Measurements from ENCODE around the gene PLB1.

DNA sequence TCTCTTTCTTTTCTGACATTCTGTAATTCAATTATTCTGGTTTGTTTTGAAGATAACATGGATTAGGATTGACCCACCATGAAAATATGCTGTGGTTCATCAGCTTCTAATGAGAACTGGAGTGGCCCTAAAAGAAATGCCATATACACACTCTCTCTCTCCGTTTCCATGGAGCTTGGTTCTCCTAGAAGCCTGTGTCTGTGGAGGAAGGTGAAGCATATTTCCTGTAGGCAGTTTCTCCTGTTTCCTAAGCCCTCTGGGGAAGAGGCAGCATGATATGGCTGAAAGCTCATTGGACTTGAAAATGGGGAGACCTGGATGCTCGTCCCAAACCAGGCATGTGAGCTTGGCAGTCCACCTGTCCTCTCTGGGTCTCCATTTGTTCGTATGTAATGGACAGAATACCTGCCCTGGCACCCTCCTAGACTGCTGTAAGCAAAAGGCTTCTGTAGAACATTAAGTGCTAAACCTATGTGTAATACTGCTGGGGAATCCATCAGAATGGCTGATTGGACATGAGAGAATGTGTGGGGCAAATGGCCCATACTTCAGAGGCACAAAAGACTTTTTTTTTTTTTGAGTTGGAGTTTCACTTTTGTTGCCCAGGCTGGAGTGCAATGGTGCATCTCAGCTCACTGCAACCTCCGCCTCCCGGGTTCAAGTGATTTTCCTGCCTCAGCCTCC is 180.4 kb downstream of the PLB1 start:
- TF ChIP-seq CBFB (CRISPR knock-in tag; IDR thresholded peaks at IDR 0.05; ENCODE audit: low read depth) = no peak
- TF ChIP-seq, protein P1, sequence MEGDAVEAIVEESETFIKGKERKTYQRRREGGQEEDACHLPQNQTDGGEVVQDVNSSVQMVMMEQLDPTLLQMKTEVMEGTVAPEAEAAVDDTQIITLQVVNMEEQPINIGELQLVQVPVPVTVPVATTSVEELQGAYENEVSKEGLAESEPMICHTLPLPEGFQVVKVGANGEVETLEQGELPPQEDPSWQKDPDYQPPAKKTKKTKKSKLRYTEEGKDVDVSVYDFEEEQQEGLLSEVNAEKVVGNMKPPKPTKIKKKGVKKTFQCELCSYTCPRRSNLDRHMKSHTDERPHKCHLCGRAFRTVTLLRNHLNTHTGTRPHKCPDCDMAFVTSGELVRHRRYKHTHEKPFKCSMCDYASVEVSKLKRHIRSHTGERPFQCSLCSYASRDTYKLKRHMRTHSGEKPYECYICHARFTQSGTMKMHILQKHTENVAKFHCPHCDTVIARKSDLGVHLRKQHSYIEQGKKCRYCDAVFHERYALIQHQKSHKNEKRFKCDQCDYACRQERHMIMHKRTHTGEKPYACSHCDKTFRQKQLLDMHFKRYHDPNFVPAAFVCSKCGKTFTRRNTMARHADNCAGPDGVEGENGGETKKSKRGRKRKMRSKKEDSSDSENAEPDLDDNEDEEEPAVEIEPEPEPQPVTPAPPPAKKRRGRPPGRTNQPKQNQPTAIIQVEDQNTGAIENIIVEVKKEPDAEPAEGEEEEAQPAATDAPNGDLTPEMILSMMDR (IDR thresholded peaks at IDR 0.05) = no peak
- TF ChIP-seq, protein P2, sequence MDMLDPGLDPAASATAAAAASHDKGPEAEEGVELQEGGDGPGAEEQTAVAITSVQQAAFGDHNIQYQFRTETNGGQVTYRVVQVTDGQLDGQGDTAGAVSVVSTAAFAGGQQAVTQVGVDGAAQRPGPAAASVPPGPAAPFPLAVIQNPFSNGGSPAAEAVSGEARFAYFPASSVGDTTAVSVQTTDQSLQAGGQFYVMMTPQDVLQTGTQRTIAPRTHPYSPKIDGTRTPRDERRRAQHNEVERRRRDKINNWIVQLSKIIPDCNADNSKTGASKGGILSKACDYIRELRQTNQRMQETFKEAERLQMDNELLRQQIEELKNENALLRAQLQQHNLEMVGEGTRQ (CRISPR knock-in tag; IDR thresholded peaks at IDR 0.05) = no peak
- TF ChIP-seq, protein P3, sequence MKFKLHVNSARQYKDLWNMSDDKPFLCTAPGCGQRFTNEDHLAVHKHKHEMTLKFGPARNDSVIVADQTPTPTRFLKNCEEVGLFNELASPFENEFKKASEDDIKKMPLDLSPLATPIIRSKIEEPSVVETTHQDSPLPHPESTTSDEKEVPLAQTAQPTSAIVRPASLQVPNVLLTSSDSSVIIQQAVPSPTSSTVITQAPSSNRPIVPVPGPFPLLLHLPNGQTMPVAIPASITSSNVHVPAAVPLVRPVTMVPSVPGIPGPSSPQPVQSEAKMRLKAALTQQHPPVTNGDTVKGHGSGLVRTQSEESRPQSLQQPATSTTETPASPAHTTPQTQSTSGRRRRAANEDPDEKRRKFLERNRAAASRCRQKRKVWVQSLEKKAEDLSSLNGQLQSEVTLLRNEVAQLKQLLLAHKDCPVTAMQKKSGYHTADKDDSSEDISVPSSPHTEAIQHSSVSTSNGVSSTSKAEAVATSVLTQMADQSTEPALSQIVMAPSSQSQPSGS (CRISPR knock-in tag; IDR thresholded peaks at IDR 0.05; ENCODE audit: borderline replicate concordance, low read depth) = no peak
- TF ChIP-seq, protein P4, sequence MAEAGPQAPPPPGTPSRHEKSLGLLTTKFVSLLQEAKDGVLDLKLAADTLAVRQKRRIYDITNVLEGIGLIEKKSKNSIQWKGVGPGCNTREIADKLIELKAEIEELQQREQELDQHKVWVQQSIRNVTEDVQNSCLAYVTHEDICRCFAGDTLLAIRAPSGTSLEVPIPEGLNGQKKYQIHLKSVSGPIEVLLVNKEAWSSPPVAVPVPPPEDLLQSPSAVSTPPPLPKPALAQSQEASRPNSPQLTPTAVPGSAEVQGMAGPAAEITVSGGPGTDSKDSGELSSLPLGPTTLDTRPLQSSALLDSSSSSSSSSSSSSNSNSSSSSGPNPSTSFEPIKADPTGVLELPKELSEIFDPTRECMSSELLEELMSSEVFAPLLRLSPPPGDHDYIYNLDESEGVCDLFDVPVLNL (CRISPR knock-in tag; IDR thresholded peaks at IDR 0.05; ENCODE audit: borderline replicate concordance, low read depth) = no peak
- no peak for TF ChIP-seq ZBTB21 (CRISPR knock-in tag; IDR thresholded peaks at IDR 0.05; ENCODE audit: borderline replicate concordance)
- TF ChIP-seq RELA (CRISPR knock-in tag; IDR thresholded peaks at IDR 0.05; ENCODE audit: borderline replicate concordance) = no peak
- no peak for TF ChIP-seq NFE2L1 (CRISPR knock-in tag; IDR thresholded peaks at IDR 0.05)
- no peak for TF ChIP-seq CREM (CRISPR knock-in tag; IDR thresholded peaks at IDR 0.05)
